DOHH2 (cell line): Measurements from ENCODE around the gene CEP55.
"Not testable (repeated sequence)": the region's sequence is repeated elsewhere in the genome, so short reads cannot be mapped to it uniquely, and the experiment has no call there.

Experiments
- H3F3A ChIP-seq: fragments of 200-600 bp; sonication (generic), shearing (Covaris generic); 2 replicates; pipeline ENCODE4 v1.6.0; 2016; ENCODE audit warnings: antibody characterized with exemption, mild to moderate bottlenecking; ENCODE audit not compliant: control insufficient read depth, insufficient read depth
- H3K27ac ChIP-seq: fragments of 200-600 bp; sonication (generic); 2 replicates; pipeline ENCODE4 v1.5.1; 2014; ENCODE audit warnings: low read depth, mild to moderate bottlenecking, low read length, moderate library complexity
- H3K27me3 ChIP-seq: fragments of 200-600 bp; sonication (generic); 2 replicates; pipeline ENCODE4 v1.6.1; 2014; ENCODE audit warnings: mild to moderate bottlenecking, low read length, mixed read lengths; ENCODE audit not compliant: control insufficient read depth
- H3K36me3 ChIP-seq: fragments of 200-600 bp; sonication (generic); 2 replicates; pipeline ENCODE4 v1.6.1; 2014; ENCODE audit warnings: mild to moderate bottlenecking, low read length, moderate library complexity, mixed read lengths; ENCODE audit not compliant: control insufficient read depth
- H3K4me1 ChIP-seq: fragments of 200-600 bp; sonication (generic); 2 replicates; pipeline ENCODE4 v1.6.1; 2014; ENCODE audit warnings: mild to moderate bottlenecking, low read length, mixed read lengths; ENCODE audit not compliant: control insufficient read depth
- H3K4me2 ChIP-seq: fragments of 200-600 bp; sonication (generic); 2 replicates; pipeline ENCODE4 v1.6.0; 2014; ENCODE audit warnings: mild to moderate bottlenecking, low read length, moderate library complexity
- H3K4me3 ChIP-seq: fragments of 200-600 bp; sonication (generic); 2 replicates; pipeline ENCODE4 v1.5.1; 2014; ENCODE audit warnings: mild to moderate bottlenecking, low read length, mixed read lengths
- H3K79me2 ChIP-seq: fragments of 200-600 bp; sonication (generic); 2 replicates; pipeline ENCODE4 v1.6.1; 2014; ENCODE audit warnings: mild to moderate bottlenecking, low read length, mixed read lengths; ENCODE audit not compliant: control insufficient read depth
- H3K9me2 ChIP-seq: fragments of 200-600 bp; sonication (generic); replicated peaks from 2 replicates; pipeline ENCODE4 v1.6.1; 2014; ENCODE audit warnings: mild to moderate bottlenecking, low read length, mixed read lengths; ENCODE audit not compliant: control insufficient read depth
- H3K9me3 ChIP-seq: fragments of 200-600 bp; sonication (generic); 2 replicates; pipeline ENCODE4 v1.6.1; 2014; ENCODE audit warnings: antibody characterized with exemption, low read length, mixed read lengths; ENCODE audit not compliant: control insufficient read depth, insufficient read depth
- H4K20me1 ChIP-seq: fragments of 200-600 bp; sonication (generic); 2 replicates; pipeline ENCODE4 v1.6.0; 2014; ENCODE audit warnings: low read depth, mild to moderate bottlenecking, antibody characterized with exemption, low read length, moderate library complexity; ENCODE audit not compliant: control insufficient read depth, insufficient read depth
- EZH2phosphoT487 ChIP-seq: fragments of 200-600 bp; sonication (generic); IDR thresholded peaks from 2 replicates; pipeline ENCODE4 v1.6.1; 2017; ENCODE audit warnings: borderline replicate concordance, mild to moderate bottlenecking, antibody characterized with exemption, low read length, moderate library complexity, mixed read lengths
- TF ChIP-seq, protein P1 (sequence below): fragments of 200-600 bp; sonication (generic); IDR thresholded peaks from one replicate; pipeline ENCODE4 v1.5.1; 2014; ENCODE audit warnings: antibody characterized with exemption, mild to moderate bottlenecking, low read depth, low read length; ENCODE audit not compliant: poor library complexity, severe bottlenecking

The CEP55 gene

DNA sequence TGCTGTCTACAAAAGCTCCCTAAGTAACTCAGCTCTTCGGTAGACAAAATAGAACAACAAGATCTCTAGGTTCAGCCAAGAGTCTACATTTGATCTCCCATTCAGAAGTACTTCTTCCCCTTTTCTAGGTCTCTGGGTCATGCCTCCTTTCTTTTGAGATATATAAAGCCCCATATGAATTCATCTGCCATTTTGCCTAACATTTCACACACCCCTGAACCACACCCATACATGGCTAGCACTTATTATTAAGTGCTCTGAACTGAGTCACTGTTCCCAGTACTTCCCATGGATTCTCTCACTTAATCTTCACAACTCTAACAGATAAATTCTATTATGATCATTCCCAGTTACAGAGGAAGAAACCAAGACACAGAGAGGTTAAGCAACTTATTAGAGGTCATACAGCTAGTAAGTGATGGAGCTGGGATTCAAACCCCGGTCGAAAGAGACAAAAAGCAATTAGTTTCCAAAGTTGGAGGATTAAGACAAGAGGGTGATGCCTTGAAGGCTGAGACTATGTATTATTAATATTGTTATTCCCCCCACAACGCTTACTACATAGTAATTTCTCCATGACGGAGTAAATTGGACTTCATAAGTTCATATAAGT, 31.5 kb upstream of the CEP55 start:
- H3K27ac ChIP-seq: no peak overlapping the region
- TF ChIP-seq, protein P1, sequence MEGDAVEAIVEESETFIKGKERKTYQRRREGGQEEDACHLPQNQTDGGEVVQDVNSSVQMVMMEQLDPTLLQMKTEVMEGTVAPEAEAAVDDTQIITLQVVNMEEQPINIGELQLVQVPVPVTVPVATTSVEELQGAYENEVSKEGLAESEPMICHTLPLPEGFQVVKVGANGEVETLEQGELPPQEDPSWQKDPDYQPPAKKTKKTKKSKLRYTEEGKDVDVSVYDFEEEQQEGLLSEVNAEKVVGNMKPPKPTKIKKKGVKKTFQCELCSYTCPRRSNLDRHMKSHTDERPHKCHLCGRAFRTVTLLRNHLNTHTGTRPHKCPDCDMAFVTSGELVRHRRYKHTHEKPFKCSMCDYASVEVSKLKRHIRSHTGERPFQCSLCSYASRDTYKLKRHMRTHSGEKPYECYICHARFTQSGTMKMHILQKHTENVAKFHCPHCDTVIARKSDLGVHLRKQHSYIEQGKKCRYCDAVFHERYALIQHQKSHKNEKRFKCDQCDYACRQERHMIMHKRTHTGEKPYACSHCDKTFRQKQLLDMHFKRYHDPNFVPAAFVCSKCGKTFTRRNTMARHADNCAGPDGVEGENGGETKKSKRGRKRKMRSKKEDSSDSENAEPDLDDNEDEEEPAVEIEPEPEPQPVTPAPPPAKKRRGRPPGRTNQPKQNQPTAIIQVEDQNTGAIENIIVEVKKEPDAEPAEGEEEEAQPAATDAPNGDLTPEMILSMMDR: no peak
- no peak for TF ChIP-seq EZH2phosphoT487
- no peaks in the 10 kb centered on the region for H3K4me1 ChIP-seq
- H3K4me3 ChIP-seq: no peak overlapping the region
- H3K27me3 ChIP-seq: no peaks in the 10 kb centered on the region
- no peak overlapping the region for H3K4me2 ChIP-seq
- no peaks in the 10 kb centered on the region for H4K20me1 ChIP-seq
- no peaks in the 10 kb centered on the region for H3K79me2 ChIP-seq
- H3K9me3 ChIP-seq: no peaks in the 10 kb centered on the region
- no peaks in the 10 kb centered on the region for H3F3A ChIP-seq
- no peaks in the 10 kb centered on the region for H3K36me3 ChIP-seq
- no peaks in the 10 kb centered on the region for H3K9me2 ChIP-seq

DNA sequence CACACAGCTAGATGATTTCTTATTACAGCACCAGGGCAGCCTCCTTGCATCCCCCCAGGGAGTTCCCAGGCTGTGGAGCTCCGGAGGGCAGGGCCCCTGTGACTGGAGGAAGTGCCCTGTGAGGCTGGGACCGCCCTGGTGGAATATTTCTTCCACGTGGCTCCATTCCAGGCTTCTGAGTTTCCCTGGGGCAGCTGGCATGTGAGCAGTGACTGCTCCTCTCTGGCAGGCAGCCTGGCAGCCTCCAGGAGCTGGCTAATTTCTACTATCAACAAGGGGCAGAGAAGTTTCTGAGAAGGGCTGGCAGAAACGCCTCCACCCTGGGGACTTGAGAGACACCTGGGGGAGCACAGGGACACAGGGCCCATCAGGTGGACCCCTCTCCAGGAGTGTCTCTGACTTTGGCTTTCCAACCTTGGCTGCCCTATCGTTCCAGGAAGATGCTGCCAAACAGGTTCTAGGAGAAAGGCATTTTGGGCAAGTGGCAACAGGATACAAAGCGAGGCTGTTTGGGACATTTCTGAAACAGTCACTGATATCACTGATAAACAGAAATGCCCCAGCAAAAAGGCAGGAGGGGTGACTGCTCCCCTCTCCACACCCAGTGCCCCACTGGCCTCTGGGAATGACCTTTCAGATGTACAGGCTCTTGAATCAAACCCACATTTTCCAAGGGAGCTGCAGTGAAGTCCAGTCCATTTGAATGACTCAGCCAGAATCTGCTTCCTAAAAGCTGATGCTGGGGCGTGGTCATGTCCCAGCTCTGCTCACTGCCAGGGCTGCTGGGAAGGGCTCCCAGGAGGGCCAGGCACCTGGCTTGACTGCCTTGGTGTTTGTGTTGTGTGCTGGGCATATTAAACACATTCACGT, 30.4 kb upstream of the CEP55 start:
- Histone ChIP-seq H3F3A (no peaks in the 10 kb centered on the region), H3K36me3 (no peaks in the 10 kb centered on the region), H3K27ac (no peak overlapping the region), H3K27me3 (no peaks in the 10 kb centered on the region), H3K9me2 (no peaks in the 10 kb centered on the region), H3K4me3 (no peak overlapping the region), H3K4me2 (no peak overlapping the region), H3K9me3 (no peaks in the 10 kb centered on the region), H4K20me1 (no peaks in the 10 kb centered on the region), H3K4me1 (no peaks in the 10 kb centered on the region), H3K79me2 (no peaks in the 10 kb centered on the region)
- no peak for TF ChIP-seq EZH2phosphoT487
- TF ChIP-seq, protein P1: no peak

DNA sequence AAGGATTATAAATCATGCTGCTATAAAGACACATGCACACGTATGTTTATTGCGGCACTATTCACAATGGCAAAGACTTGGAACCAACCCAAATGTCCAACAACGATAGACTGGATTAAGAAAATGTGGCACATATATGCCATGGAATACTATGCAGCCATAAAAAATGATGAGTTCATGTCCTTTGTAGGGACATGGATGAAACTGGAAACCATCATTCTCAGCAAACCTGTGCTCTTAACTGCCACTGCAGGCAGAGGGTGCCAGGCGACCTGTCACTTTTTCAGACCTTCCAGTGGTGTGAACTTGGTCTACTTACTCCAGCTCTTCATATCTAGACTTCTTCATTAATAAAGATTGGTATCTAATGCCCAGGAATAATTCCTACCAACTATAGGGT, 28.8 kb upstream of the CEP55 start:
- not testable (repeated sequence) for H3K4me2 ChIP-seq, H3K36me3 ChIP-seq, H3K27me3 ChIP-seq, H3K9me3 ChIP-seq, H3F3A ChIP-seq, H3K27ac ChIP-seq, H3K4me3 ChIP-seq, H4K20me1 ChIP-seq, H3K4me1 ChIP-seq, H3K79me2 ChIP-seq, H3K9me2 ChIP-seq

DNA sequence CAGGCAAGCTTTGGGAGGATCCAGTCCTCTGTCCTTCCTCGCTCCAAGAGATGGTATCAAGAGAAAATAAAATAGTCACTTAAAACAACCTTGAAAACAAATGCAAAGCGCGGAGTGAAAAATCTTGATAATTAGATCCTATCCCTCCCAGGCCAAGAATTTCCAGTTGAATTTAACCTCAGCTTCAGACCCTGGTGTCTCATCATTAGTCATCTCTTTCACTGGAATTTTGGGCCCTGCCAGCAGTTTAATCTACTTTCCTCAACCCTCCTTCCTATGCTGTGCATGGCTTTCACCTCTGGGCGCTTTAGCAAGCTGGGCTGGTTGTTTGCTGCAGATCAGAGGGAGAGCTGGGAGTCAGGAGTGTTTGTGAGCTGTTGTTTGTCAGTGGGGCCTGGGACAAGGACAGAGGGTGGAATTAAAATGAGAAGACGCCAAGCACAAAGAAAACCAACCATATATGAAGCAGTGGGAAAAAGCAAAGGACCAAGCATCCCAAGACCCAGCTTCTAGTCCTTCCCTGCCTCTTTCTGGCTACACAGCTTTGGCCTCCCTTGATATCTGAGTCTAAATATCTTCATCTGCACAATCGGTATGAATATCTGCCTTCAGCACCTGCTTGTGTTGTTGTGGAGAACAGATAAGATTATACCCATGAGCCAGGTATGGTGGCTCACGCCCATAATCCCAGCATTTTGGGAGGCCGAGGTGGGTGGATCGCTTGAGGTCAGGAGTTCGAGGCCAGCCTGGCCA, 27.8 kb upstream of the CEP55 start:
- Histone ChIP-seq H3K4me1 (no peaks in the 10 kb centered on the region), H3K27me3 (no peaks in the 10 kb centered on the region), H3K36me3 (no peaks in the 10 kb centered on the region), H3K4me3 (no peak overlapping the region), H3K4me2 (no peak overlapping the region), H3K79me2 (no peaks in the 10 kb centered on the region), H4K20me1 (no peaks in the 10 kb centered on the region), H3K9me2 (no peaks in the 10 kb centered on the region), H3K9me3 (no peaks in the 10 kb centered on the region), H3F3A (no peaks in the 10 kb centered on the region), H3K27ac (no peak overlapping the region)
- TF ChIP-seq, protein P1: no peak
- no peak for TF ChIP-seq EZH2phosphoT487
